ENCODE data around the gene RIMBP2.

RIMBP2 gene

GRCh38 chr12:130448044-130448821 is 267.9 kb downstream of the RIMBP2 start:
- TF ChIP-seq CTCF (IDR thresholded peaks at IDR 0.05; ENCODE audit: low read depth, low read length), result no peak
- no peak for DNase-seq (ENCODE audit: extremely low read depth, low read depth)

- TF ChIP-seq CTCF (IDR thresholded peaks at IDR 0.05; ENCODE audit: low read depth, low read length), result no peak
- DNase-seq (ENCODE audit: extremely low read depth, low read depth), result no peak
These were observed 268.5 kb downstream of the RIMBP2 start for GRCh38 chr12:130447655-130447965.

- no peak for DNase-seq (ENCODE audit: extremely low read depth, low read depth)
- no peak for TF ChIP-seq CTCF (IDR thresholded peaks at IDR 0.05; ENCODE audit: low read depth, low read length)
These were observed 269.0 kb downstream of the RIMBP2 start for GRCh38 chr12:130446846-130447654.

GRCh38 chr12:130444986-130445385 is 271.1 kb downstream of the RIMBP2 start:
- no peak for TF ChIP-seq CTCF (IDR thresholded peaks at IDR 0.05; ENCODE audit: low read depth, low read length)

GRCh38 chr12:130444061-130444460 is 272.0 kb downstream of the RIMBP2 start:
- DNase-seq (ENCODE audit: extremely low read depth, low read depth), result no peak
- TF ChIP-seq CTCF (IDR thresholded peaks at IDR 0.05; ENCODE audit: low read depth, low read length), result no peak

More at GRCh38 chr12:130444986-130445385, 271.1 kb downstream of the RIMBP2 start:
- no peak for DNase-seq (ENCODE audit: extremely low read depth, low read depth)

- TF ChIP-seq CTCF (IDR thresholded peaks at IDR 0.05; ENCODE audit: low read depth, low read length), result no peak
- DNase-seq (ENCODE audit: extremely low read depth, low read depth), result no peak
These were observed 274.0 kb downstream of the RIMBP2 start for GRCh38 chr12:130441771-130442760.
